ENCODE measurements around the gene TVP23C. TPM values are rescaled to one million over a fixed set of nuclear protein-coding genes. Genes with fewer than 3 reads are reported as not detected.

Gene TVP23C
- total RNA-seq, 1 experiment from 2014 or later = 16.9 TPM

GRCh38 chr17:15453246-15453645 is 110.0 kb downstream of the TVP23C start:
- Histone ChIP-seq H3K79me1 (ENCODE audit: insufficient read depth, low read depth, low read length, poor library complexity, severe bottlenecking) (no peaks in the 10 kb centered on the region), H3K4ac (ENCODE audit: low read depth, low read length) (no peak overlapping the region), H4K8ac (replicated peaks; ENCODE audit: insufficient read length, low read depth, low read length) (no peak overlapping the region), H2BK12ac (ENCODE audit: insufficient read length, low read depth, low read length) (no peak overlapping the region), H4K20me1 (ENCODE audit: control insufficient read depth, insufficient read depth, insufficient read length) (no peaks in the 10 kb centered on the region), H2AFZ (ENCODE audit: low read length) (no peak overlapping the region), H3K9me3 (ENCODE audit: control insufficient read depth, low read depth, low read length) (no peaks in the 10 kb centered on the region), H4K91ac (ENCODE audit: insufficient read length, low read depth, low read length) (no peak overlapping the region), H3K4me1 (ENCODE audit: insufficient read depth, low read length) (no peaks in the 10 kb centered on the region), H3K56ac (ENCODE audit: insufficient read length, low read depth, low read length) (no peak overlapping the region), H3K23me2 (ENCODE audit: insufficient read length, low read depth, low read length, poor library complexity, severe bottlenecking) (no peaks in the 10 kb centered on the region), H3K9ac (ENCODE audit: extremely low read depth, insufficient read length, low read length) (no peak overlapping the region), H3K27me3 (ENCODE audit: insufficient read depth, low read length) (no peaks in the 10 kb centered on the region), H2BK120ac (ENCODE audit: low read depth, low read length, poor library complexity, severe bottlenecking) (no peak overlapping the region), H2BK5ac (ENCODE audit: insufficient read length, low read length) (no peak overlapping the region), H3T11ph (ENCODE audit: low read length) (no peak overlapping the region), H4K5ac (ENCODE audit: insufficient read length, low read depth, low read length) (no peak overlapping the region), H2AK5ac (ENCODE audit: insufficient read length, low read length) (no peak overlapping the region), H3K79me2 (ENCODE audit: insufficient read depth, low read length) (no peaks in the 10 kb centered on the region), H3K14ac (ENCODE audit: insufficient read depth, low read length) (no peak overlapping the region), H2BK15ac (ENCODE audit: low read depth, low read length) (no peak overlapping the region), H3K4me2 (ENCODE audit: insufficient read depth, insufficient read length, low read length) (no peak overlapping the region), H3K23ac (ENCODE audit: insufficient read length, low read depth, low read length) (no peak overlapping the region), H3K27ac (ENCODE audit: insufficient read length, low read depth, low read length) (no peak overlapping the region), H3K18ac (ENCODE audit: insufficient read length, low read depth, low read length) (no peak overlapping the region), H2BK20ac (ENCODE audit: low read depth, low read length, poor library complexity, severe bottlenecking) (no peak overlapping the region)
- Mint-ChIP-seq H3K27me3 (ENCODE audit: low read depth) (no peaks in the 10 kb centered on the region), H3K27ac (no peak overlapping the region), H3K9me3 (peaks cover 0 to 7% of the 10 kb centered on the region in 2 experiments; a peak in 3 of 5 replicates), H3K4me3 (no peak overlapping the region), H3K4me1 (no peaks in the 10 kb centered on the region), H3K36me3 (ENCODE audit: insufficient read depth in 1 of 3, low read depth in 3 of 3) (peaks cover 18 to 20% (median 19%) of the 10 kb centered on the region in 3 experiments)
- WGBS (ENCODE audit: extremely low coverage, insufficient read length, low lambda C conversion rate) = no CpG with 5 or more reads among the region's 4 CpGs
- DNase-seq = no peak
- TF ChIP-seq, protein P1, sequence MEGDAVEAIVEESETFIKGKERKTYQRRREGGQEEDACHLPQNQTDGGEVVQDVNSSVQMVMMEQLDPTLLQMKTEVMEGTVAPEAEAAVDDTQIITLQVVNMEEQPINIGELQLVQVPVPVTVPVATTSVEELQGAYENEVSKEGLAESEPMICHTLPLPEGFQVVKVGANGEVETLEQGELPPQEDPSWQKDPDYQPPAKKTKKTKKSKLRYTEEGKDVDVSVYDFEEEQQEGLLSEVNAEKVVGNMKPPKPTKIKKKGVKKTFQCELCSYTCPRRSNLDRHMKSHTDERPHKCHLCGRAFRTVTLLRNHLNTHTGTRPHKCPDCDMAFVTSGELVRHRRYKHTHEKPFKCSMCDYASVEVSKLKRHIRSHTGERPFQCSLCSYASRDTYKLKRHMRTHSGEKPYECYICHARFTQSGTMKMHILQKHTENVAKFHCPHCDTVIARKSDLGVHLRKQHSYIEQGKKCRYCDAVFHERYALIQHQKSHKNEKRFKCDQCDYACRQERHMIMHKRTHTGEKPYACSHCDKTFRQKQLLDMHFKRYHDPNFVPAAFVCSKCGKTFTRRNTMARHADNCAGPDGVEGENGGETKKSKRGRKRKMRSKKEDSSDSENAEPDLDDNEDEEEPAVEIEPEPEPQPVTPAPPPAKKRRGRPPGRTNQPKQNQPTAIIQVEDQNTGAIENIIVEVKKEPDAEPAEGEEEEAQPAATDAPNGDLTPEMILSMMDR (conservative IDR thresholded peaks at IDR 0.05) = no peak

Data from H9 (cell line).